Parathyroid adenoma (tissue), 2 donors: ENCODE data around the gene ARHGAP23.
A peak's percentile ranks its signal among the peaks of the same experiment; 100 is the strongest.

Experiments
- H2AFZ ChIP-seq: fragments of 300-600 bp; sonication (generic); one replicate; pipeline ENCODE4 v1.7.0; 2017; ENCODE audit warnings: antibody characterized with exemption, mild to moderate bottlenecking
- H3K27ac ChIP-seq: fragments of 300-600 bp; sonication (generic); one replicate; pipeline ENCODE4 v1.7.0; 2017
- H3K27me3 ChIP-seq: fragments of 300-600 bp; sonication (generic); one replicate; pipeline ENCODE4 v1.7.0; 2017; ENCODE audit warnings: low read length; ENCODE audit not compliant: control insufficient read depth, insufficient read depth
- H3K36me3 ChIP-seq: fragments of 300-600 bp; sonication (generic); one replicate; pipeline ENCODE4 v1.7.0; 2017; ENCODE audit warnings: low read length; ENCODE audit not compliant: control insufficient read depth, insufficient read depth
- H3K4me1 ChIP-seq: fragments of 300-600 bp; sonication (generic); one replicate; pipeline ENCODE4 v1.7.0; 2017; ENCODE audit warnings: control low read depth
- H3K4me2 ChIP-seq: fragments of 300-600 bp; sonication (generic); one replicate; pipeline ENCODE4 v1.7.0; 2017; ENCODE audit warnings: low read length
- H3K4me3 ChIP-seq: fragments of 300-600 bp; sonication (generic); one replicate; pipeline ENCODE4 v1.7.0; 2017; ENCODE audit warnings: low read depth, low read length
- H3K79me2 ChIP-seq: fragments of 300-600 bp; sonication (generic); one replicate; pipeline ENCODE4 v1.7.0; 2017; ENCODE audit warnings: control low read depth
- H3K9ac ChIP-seq: fragments of 300-600 bp; sonication (generic); one replicate; pipeline ENCODE4 v1.7.0; 2017; ENCODE audit warnings: mild to moderate bottlenecking
- H3K9me3 ChIP-seq: fragments of 300-600 bp; sonication (generic); one replicate; pipeline ENCODE4 v1.7.0; 2017; ENCODE audit warnings: low read length; ENCODE audit not compliant: control insufficient read depth
- TF ChIP-seq, protein P1 (sequence below): fragments of 300-600 bp; sonication (generic); IDR thresholded peaks from one replicate; pipeline ENCODE4 v1.7.0; 2017; ENCODE audit warnings: antibody characterized with exemption, mild to moderate bottlenecking
- donor health status: primary hyperparathyroidism.

The ARHGAP23 gene

DNA sequence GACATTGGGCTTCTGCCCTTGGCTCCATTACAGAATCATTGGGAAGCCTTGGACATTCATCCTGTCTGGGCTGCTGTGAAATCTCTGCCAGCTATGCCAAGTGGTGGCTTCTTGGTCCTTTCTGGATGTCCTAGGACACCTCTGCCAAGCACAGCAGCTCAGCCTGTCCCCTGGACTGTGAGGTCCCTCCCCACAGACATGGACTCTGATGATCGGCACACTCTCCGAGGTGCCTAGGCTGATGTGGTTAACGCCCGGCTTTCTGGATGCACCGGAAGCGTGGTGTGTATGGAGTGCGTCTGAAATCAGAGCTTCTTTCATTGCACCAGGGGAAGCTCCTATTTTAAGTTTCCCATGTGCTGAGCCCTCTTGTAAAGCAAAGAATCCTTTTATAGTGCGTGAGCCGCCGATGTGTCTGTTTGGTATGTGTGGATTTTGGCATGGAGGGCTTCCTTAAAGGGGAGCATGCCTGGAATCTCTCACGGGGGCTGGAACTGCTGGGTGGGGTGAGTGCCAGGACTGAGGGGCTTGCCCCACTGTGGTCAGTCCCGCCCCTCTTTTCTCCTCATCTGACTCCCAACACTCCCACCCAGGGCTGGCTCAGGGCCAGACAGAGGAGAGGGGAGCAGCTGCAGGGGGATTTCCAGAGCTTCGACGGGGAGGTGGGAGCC lies 7.0 kb upstream of the ARHGAP23 start:
- no peak overlapping the region for H2AFZ ChIP-seq
- TF ChIP-seq, protein P1, sequence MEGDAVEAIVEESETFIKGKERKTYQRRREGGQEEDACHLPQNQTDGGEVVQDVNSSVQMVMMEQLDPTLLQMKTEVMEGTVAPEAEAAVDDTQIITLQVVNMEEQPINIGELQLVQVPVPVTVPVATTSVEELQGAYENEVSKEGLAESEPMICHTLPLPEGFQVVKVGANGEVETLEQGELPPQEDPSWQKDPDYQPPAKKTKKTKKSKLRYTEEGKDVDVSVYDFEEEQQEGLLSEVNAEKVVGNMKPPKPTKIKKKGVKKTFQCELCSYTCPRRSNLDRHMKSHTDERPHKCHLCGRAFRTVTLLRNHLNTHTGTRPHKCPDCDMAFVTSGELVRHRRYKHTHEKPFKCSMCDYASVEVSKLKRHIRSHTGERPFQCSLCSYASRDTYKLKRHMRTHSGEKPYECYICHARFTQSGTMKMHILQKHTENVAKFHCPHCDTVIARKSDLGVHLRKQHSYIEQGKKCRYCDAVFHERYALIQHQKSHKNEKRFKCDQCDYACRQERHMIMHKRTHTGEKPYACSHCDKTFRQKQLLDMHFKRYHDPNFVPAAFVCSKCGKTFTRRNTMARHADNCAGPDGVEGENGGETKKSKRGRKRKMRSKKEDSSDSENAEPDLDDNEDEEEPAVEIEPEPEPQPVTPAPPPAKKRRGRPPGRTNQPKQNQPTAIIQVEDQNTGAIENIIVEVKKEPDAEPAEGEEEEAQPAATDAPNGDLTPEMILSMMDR = no peak
- peaks cover 11% of the 10 kb centered on the region for H3K79me2 ChIP-seq
- no peak overlapping the region for H3K27ac ChIP-seq
- H3K4me3 ChIP-seq = no peak overlapping the region
- H3K27me3 ChIP-seq = peaks cover 4% of the 10 kb centered on the region
- H3K36me3 ChIP-seq = no peaks in the 10 kb centered on the region
- H3K4me1 ChIP-seq = peaks cover 28% of the 10 kb centered on the region
- H3K9me3 ChIP-seq = no peaks in the 10 kb centered on the region
- H3K4me2 ChIP-seq = no peak overlapping the region
- no peak overlapping the region for H3K9ac ChIP-seq

GRCh38 chr17:38421871-38422827 lies 6.1 kb upstream of the ARHGAP23 start:
- H2AFZ ChIP-seq = no peak overlapping the region
- peaks cover under 1% of the 10 kb centered on the region for H3K27me3 ChIP-seq
- no peaks in the 10 kb centered on the region for H3K36me3 ChIP-seq
- TF ChIP-seq, protein P1 = no peak
- H3K4me3 ChIP-seq = no peak overlapping the region
- no peak overlapping the region for H3K4me2 ChIP-seq
- no peaks in the 10 kb centered on the region for H3K9me3 ChIP-seq
- H3K9ac ChIP-seq = no peak overlapping the region
- peaks cover 19% of the 10 kb centered on the region for H3K79me2 ChIP-seq
- no peak overlapping the region for H3K27ac ChIP-seq
- peaks cover 22% of the 10 kb centered on the region for H3K4me1 ChIP-seq

GRCh38 chr17:38424297-38424972 lies 3.8 kb upstream of the ARHGAP23 start:
- Histone ChIP-seq H3K79me2 (peaks cover 25% of the 10 kb centered on the region), H3K36me3 (no peaks in the 10 kb centered on the region), H3K4me1 (peaks cover 14% of the 10 kb centered on the region), H3K9me3 (no peaks in the 10 kb centered on the region), H3K4me3 (no peak overlapping the region), H3K9ac (no peak overlapping the region), H3K4me2 (no peak overlapping the region), H2AFZ (no peak overlapping the region), H3K27me3 (no peaks in the 10 kb centered on the region), H3K27ac (no peak overlapping the region)
- TF ChIP-seq, protein P1 = no peak

GRCh38 chr17:38425031-38425430 lies 3.2 kb upstream of the ARHGAP23 start:
- H3K36me3 ChIP-seq = no peaks in the 10 kb centered on the region
- peak overlapping the region; percentile 16 for H3K27ac ChIP-seq
- TF ChIP-seq, protein P1 = no peak
- no peaks in the 10 kb centered on the region for H3K27me3 ChIP-seq
- no peak overlapping the region for H3K9ac ChIP-seq
- peaks cover 14% of the 10 kb centered on the region for H3K4me1 ChIP-seq
- H3K9me3 ChIP-seq = no peaks in the 10 kb centered on the region
- no peak overlapping the region for H3K4me2 ChIP-seq
- H3K4me3 ChIP-seq = no peak overlapping the region
- H3K79me2 ChIP-seq = peaks cover 23% of the 10 kb centered on the region
- no peak overlapping the region for H2AFZ ChIP-seq
